ENCODE results near the gene RANBP3.
"Not testable (repeated sequence)": the region's sequence is repeated elsewhere in the genome, so short reads cannot be mapped to it uniquely, and the experiment has no call there.

The RANBP3 gene

DNA sequence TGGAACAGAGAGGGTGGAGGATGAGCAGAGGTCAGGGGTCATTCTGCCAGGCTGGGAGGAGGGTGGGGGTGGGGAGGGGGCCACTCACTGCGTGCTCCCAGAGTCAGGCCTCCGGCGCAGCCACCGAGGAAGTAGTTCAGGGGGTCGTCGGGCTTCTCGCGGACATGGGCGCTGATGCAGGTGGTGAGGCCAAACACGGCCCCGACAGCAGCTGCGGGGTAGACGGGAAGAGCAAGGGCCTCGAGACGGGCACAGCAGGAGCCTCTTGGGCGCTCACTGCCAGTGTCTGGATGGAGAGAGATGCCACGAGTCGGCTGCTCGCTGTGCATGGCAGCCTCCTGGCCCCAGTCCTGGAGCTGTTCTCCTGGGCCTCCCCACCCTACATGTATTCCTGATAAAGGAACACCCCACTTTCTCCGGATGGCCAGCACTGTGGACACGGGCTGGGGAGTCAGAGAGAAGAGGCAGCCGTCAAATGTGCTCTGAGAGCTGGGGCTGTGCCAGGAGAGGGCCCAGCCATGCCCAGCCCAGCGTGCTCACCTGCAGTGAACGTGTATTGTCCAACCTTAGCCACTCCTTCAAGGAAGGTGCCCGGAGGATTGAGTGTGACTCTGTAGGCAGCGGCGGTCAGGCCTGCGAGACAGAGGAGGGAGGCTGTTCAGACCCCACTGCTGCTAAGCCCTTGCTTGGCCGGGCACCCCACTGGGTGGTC lies 81.4 kb downstream of the RANBP3 start:
- DNase-seq: no peak

DNA sequence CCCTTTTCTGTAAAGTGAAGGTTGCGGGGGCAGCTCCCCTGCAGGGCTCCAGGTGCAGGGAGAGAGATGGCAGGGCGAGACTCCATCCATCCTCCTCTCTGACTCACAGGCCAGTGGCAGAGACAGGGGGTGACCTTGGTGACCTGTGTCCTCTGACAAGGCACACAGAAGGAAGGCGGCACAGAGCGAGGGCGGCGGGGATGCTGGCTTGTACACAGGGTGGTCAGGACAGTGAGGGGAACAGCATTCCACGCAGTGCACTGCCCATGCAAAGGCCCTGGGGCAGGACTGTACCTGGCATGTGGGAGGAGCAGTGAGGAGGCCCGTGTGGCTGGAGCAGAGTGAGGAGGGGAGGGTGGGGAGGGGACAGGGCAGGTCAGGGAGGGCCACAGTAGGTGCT lies 82.0 kb downstream of the RANBP3 start:
- no peak for DNase-seq

DNA sequence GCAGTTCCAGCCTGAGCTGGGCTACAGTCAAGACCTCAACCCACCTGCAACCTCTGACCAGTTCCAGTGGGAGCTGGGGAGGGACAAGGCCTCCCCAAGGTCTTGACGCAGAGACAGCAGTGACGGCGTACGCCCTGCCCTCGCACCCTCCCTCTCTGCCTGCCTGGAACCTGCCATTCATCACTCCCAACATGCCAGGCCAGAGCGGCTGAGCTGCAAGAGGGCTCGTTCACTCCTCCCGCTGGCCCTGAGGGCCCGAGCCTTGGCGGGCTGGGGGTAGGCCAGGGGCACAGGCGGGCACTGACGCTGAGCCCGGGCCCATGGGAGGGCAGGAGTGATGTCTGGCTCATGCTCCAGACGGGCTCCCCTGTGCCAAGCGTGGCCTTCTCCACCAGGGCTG lies 82.5 kb downstream of the RANBP3 start:
- no peak for DNase-seq

DNA sequence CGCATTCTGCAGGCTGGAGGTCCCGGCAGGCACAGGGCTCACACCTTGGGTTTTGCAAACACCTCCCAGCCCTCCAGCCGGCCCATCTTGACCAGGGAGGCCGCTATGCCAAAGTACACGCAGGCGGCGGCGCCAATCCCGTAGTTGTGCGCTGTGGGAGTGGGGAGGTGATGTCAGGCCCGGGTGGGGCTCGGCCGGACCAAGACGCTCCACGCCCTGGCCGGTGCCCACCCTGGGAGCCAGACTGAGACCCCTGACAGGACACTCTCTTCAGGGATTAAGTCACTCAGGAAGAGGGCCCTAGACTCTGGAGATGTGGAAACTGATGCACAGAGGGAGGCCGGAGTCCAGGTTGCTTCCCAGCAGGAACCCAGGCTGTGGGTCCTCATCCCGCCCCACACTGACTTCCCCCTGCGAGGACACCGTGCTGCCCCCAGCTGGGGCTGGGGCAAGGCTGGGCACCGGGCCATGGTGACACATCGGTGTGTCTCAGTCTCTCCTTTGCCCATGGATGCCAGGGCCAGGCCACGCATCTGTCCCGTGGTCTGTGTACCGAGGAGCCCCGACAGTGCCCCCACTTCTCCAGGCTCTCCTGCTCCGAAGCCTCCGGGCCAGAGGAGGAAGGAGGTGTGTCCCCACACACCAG lies 83.1 kb downstream of the RANBP3 start:
- DNase-seq: no peak

DNA sequence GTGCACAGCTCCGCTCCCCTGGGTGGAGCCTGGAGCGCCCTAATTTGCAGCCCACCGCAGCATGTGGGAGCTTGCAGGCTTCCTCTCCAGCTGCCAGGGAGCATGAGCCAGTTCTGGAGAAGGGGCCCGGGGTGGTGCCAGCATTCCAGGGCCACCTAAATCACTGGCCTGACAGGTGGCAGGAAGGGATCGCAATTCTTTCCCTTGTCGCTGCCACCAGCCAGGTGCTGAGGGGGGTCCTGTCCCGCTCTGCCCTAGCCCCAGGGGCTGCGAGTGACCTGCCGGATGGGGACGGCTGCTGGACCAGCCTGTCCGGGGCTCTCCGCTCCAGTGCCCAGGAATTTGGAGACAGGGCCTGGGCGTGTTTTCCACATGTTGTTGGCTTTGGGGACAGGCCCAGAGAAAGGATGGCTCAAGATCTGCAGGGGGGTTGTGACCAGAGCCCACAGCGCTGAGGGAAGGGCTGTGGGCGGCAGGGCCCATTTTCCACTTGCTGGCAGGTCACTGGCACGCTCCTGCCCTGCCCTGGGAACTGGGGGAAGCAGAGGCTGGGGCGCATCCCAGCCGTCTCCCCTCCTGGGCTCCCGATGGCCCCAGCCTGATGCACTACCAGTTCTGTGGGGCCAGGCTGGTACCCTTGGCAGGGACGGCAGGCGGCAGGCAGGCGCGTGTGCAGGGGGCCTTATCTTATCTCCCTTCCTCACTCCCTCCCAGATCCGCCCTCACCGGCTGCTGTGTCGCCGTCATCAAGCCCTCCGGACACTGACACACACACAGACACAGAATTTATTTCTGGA lies 83.8 kb downstream of the RANBP3 start:
- DNase-seq: no peak

DNA sequence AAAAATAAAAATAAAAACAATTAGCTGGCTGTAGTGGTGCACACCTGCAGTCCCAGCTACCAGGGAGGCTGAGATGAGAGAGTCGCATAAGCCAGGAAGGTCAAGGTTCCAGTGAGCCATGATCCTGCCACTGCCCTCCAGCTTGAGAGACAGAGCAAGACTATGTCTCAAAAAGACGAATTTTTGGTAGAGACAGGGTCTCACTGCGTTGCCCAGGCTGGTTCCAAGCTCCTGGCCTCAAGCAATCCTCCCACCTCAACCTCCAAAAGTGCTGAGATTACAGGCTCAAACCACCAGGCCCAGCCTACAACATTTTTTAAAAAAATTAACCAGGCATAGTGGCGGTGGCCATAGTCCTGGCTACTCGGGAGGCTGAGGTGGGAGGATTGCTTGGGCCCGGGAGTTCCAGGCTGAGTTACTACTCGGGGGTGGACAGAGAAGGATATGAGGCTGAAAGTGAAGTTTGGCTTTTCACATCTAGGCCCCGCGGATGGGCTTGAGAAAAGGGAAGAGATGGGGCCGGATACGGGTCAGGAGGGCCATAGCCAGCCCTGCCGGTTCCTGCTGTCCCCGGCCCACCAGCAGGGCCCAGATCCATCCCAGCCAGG lies 84.5 kb downstream of the RANBP3 start:
- DNase-seq: no peak

DNA sequence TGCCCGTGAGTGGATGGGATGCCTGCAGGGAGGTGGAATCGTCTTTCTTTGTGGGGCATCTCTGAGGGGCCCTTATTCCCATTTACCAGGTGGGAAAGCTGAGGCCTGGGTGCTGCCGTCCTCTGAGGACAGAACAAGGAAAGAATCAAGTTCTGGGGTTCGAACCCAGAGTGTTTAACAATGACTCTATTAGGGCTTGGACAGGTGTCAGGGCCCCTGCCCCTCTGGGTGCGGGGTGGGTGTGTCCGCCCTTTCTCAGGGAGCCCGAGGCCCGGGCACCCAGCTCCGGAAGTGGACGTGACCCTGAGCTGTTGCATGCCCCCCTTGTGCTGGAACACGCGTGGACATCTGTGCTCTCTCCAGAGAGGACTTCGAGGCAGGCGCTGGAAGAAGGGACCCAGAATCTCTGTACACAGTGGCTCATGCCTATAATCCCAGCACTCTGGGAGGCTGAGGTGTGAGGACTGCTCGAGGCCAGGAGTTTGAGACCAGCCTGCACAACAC lies 85.1 kb downstream of the RANBP3 start:
- DNase-seq: no peak

DNA sequence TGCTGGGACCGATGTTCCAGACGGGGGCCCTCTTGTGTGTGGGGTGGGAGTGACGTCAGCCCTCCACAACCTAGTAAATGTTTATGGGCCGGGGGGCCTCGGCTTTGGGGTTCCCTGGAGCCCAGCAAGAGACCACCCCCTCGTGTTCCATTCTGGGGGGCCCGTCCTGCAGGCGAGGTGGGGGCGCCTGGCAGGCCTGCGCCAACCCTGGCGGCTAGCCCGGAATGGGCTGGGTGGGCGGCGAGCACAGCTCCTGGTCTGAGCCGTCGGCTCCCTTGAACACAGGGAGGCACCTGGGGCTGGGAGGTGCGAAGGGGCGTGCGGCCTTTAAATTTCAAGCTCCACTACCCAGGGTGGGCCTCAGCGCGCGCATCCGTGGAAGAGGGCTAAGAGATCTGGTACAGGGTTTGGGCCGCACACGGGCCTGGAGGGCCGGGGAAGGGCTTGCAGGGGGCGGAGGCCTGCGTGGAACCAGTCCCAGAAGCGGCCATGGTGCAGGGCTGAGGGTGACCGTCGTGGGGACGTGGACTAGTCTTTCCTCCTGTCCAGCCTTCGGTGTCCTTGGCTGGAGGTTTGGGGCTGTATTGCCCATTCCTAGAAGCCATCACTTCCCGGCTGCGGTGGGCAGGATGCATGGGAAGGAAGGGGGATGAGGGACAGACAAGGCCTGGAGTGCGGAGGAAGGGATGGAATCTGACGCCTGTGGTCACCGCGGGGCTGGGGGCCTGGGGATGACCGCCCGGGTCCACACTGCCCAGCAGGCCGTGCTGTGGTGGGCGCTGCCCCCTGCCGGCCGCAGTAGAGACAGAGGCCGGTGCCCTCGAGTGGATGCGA lies 85.8 kb downstream of the RANBP3 start:
- no peak for DNase-seq

DNA sequence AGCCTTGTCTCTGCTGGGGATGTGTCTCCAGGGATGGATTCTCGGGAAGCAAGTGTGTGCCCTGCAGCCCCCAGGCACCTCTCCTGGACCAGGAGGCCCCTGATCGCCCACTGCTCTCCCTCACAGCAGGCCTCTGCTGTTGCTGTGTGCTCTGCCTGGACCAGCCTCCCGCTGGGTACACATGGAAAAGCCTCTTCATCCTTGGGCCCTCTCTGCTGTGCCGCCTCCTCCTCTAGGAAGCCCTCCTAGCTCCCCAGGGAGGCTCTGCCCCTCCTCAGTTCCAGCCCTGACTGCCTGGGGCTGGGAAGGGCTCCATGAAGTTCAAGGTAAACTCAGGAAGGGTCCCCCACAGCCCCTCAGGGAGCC lies 86.4 kb downstream of the RANBP3 start:
- DNase-seq: no peak

DNA sequence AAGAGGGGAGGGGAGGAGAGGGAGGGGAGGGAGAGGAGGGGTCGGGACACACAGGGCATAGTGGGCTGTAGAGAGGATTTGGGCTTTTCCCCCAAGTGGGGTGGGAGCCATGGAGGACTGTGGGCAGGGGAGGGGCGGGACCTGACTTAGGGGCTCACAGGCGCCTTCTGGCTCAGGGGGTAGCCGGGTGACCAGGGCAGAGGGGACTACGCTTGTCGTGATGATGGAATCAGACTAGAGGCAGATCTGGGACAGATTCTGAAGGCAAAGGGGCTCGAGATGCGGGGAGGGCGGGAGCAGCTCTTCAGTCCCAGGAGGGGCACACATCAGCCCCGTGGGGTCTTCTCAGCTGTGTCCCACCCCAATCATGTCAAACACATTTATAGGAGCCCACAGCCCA lies 87.8 kb downstream of the RANBP3 start:
- no peak for DNase-seq

DNA sequence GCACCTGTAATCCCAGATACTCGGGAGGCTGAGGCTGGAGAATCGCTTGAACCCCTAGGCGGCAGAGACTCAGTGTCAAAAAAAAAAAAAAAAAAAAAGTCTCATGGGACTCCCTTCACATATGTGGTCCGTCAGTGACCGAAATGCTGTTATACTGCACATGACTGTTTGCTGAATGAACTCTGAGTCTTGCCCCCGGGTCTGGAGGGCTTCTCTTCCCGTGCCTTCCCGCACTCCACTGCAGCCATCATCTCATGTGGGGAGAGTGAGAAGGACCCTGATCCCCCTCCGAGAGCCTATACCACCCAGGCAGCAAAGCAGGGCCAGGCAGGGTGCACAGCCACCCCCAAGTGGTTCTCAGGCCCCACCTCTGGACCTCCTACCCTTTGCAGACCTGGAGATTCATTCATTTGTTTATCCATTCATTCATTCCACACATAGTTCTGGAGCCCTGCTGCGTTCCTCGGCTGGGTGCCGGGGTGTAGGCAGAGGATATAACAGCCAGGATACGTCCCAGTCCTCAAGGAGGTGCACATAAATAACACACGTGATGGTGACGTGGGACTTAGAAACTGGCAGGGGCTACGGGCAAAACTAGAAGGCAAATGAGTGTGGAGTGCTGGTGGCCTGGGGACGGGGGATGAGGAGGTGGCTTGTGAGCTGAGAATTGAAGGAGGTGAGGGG lies 88.5 kb downstream of the RANBP3 start:
- DNase-seq: no peak

DNA sequence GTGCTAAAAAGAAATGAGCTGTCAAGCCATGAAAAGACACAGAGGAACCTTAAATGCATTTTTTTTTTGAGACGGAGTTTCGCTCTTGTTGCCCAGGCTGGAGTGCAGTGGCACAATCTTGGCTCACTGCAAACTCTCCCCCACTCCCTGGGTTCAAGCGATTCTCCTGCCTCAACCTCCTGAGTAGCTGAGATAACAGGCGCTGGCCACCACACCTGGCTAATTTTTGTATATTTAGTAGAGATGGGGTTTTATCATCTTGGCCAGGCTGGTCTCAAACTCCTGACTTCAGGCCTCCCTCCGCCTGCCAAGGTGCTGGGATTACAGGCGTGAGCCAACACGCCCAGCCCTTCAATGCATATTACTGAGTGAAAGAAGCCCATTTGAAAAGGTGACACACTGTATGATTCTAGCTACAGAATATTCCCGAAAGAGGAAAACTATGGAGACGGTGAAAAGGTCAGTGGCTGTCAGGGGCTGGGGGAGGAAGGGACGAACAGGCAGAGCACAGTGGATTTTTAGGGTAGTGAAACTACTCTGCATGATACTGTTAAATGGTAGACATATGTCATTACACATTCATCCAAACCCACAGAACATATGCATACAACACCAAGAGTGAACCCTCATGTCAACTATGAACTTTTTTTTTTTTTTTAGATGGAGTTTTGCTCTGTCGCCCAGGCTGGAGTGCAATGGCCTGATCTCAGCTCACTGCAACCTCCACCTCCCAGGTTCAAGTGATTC lies 93.7 kb downstream of the RANBP3 start:
- DNase-seq: not testable (repeated sequence)

DNA sequence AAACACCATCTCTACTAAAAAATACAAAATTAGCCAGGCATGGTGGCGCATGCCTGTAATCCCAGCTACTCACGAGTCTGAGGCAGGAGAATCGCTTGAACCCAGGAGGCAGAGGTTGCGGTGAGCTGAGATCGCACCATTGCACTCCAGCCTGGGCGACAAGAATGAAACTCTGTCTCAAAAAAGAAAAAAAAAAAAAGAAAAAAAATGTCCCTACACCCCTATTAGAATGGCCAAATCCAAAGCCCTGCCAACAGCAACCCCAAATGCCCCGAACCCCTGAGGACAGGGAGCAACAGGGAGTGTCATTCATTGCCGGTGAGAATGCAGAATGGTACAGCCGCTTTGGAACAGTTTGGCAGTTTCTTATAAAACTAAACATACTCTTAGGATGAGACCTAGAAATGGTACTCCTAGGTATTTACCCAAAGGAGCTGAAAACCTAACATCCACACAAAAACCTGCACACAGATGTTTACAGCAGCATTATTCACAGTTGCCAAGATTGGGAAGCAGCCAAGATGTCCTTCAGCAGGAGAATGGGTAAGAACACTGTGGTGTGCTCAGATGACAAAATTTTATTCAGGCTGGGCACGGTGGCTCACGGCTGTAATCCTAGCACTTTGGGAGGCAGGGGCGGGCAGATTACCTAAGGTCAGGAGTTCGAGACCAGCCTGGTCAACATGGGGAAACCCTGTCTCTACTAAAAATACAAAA lies 94.6 kb downstream of the RANBP3 start:
- DNase-seq: not testable (repeated sequence)

DNA sequence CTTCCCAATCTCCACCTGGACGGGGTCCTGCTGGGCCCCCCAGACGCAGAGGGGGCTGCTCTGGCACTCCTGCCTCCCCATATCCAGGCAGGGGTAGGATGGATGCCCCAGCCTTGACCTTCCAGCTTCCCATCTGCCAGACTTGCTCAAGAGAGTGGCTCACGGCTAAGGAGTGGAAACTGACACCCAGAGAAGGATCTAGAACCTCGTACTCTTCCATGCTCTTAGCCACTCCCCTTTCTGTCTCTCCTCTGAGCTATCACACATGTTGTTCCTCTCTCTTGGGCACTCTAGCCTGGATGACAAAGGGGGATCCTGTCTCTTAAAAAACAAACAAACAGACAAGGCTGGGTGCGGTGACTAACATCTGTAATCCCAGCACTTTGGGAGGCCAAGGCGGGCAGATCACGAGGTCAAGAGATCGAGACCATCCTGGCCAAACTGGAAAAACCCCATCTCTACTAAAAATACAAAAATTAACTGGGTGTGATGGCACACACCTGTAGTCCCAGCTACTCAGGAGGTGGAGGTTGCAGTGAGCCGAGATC lies 95.4 kb downstream of the RANBP3 start:
- DNase-seq: no peak

DNA sequence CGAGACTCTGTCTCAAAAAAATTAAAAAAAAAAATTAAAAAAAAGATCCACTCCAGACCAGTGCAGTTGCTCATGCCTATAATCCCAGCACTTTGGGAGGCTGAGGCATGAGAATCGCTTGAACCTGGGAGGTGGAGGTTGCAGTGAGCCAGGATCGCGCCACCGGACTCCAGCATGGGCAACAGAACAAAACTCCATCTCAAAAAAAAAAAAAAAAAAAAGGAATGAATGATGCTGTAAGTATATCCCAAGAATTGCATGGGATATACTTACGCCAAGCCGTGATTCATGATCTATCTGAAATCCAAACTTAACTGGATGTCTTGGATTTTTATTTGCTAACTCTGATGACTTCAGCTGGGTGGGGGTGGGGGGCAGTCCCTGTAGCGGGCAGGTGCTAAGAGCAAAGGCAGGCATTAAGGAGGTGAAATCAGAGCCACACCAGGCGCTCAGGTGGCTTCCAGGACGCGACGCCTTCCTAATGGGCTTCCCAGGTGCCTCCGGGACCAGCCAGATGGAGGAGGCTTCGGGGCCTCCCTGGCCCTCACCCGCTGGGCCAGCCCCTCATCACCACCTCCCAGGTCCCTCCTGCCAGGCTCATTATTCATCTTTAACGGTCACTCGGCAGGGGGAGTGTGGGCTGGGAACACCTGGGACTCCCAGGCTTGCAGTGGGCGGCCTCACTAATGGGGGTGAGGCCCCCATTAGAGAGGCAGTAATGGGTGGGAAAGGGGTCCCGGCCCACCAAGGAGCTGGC lies 96.2 kb downstream of the RANBP3 start:
- peak; percentile 29 for DNase-seq

DNA sequence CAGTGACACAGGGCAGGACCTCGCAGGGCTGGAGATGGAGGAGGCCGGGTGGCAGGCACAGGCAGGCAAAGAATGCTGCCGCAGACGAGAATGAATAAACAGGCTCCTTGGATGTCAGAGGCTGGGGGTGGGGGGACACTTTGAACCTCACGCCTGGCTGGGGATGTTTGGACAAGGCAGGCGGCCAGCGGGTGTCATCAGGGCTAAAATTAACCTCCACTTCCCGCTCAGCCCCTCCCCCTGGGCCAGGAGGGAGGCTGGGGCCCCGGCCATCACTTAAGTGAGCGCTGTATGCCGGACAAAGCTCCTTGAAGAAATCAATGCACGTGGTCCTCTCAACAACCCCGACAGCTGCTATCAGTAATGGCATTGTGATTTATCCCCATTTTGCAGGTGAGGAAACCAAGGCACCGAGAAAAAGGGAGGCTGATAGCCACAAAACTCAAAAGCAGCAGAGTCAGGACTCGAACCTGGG lies 97.3 kb downstream of the RANBP3 start:
- DNase-seq: no peak

DNA sequence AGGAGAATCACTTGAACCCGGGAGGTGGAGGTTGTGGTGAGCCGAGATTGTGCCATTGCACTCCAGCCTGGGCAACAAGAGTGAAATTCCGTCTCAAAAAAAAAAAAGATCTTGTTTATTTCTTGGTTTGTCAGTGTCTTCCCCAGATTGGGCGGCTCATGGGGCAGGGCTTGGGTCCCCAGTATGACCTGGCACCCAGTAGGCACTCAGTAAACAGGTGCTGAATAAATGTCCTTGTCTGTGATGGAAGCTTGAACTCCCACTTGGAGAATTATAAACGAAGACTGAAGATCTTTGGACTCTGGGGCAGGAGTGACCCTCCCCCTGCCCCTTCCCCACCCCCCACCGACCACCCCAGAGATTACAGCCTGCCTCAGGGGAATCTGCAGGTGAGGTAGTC lies 97.7 kb downstream of the RANBP3 start:
- DNase-seq: no peak

DNA sequence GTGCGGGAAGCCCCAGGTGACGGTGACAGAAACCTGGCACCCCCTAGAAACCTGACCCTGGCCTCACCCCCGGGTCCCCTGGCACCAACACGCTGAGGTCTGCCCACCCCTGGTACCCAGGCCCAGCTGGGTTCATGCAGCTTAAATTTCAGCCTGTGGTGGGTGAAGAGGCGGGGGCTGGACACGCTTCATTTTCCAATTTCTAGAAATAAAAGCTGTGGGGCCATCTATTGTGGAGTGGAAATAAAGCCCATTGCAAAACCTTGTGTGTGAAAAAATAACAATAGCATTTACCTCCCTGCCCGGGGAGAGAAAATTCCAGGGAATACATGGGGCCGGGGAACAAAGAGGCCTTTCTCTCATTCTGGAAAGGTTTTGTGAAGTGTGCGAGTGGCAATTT lies 100.1 kb downstream of the RANBP3 start:
- no peak for DNase-seq

DNA sequence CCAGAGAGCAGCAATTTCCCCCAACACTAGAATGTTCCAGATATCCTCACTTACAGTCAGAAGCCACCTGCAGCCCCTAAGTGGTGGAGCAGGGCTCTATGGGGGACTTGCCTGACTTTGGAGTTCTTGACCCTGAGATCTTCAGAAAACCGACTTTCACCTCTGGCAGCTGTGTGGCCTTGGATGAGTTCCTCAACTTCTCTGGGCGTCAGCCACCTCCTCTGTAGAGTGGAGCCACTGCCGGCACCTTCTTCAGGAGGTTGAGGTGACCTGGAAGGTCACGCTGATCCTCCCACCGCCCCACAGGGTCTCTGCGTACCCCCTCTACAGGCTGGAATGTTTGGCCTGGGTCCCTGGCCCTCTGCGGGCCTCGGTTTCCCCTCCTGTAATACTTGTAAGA lies 100.5 kb downstream of the RANBP3 start:
- DNase-seq: no peak

Data from NCI-H524 treated with DMSO at 0.1 percent for 48 hours (cell line).